ENCODE measurements around the gene DTD1. TPM values are rescaled to one million over a fixed set of nuclear protein-coding genes. Genes with fewer than 3 reads are reported as not detected.

The DTD1 gene
- total RNA-seq, 1 donor from 2014 or later: 23.7 TPM

- no peak for TF ChIP-seq CTCF (IDR thresholded peaks at IDR 0.05; ENCODE audit: unreplicated experiment)
- H3K9me3 Mint-ChIP-seq: peaks cover 4% of the 10 kb centered on the region
- no peaks in the 10 kb centered on the region for H3K27me3 Mint-ChIP-seq (ENCODE audit: low read depth)
- H3K36me3 Mint-ChIP-seq: peaks cover 24% of the 10 kb centered on the region
- peaks cover 14% of the 10 kb centered on the region for H3K4me1 Mint-ChIP-seq
- no peak for DNase-seq (ENCODE audit: low spot score in 2 of 2, unreplicated experiment in 2 of 2)
- H3K27ac Mint-ChIP-seq: no peak overlapping the region
- no peak overlapping the region for H3K4me3 Mint-ChIP-seq
Observed at GRCh38 chr20:18571578-18571977, 16.3 kb upstream of the DTD1 start.

- no peaks in the 10 kb centered on the region for H3K4me1 Mint-ChIP-seq
- DNase-seq (ENCODE audit: low spot score in 2 of 2, unreplicated experiment in 2 of 2): no peak
- H3K4me3 Mint-ChIP-seq: no peak overlapping the region
- no peaks in the 10 kb centered on the region for H3K9me3 Mint-ChIP-seq
- H3K27me3 Mint-ChIP-seq (ENCODE audit: low read depth): no peaks in the 10 kb centered on the region
- no peak overlapping the region for H3K27ac Mint-ChIP-seq
- no peak for TF ChIP-seq CTCF (IDR thresholded peaks at IDR 0.05; ENCODE audit: unreplicated experiment)
- no peaks in the 10 kb centered on the region for H3K36me3 Mint-ChIP-seq
Observed at GRCh38 chr20:18577942-18578341, 9.9 kb upstream of the DTD1 start.

GRCh38 chr20:18578581-18578980 lies 9.3 kb upstream of the DTD1 start:
- H3K4me3 Mint-ChIP-seq: no peak overlapping the region
- no peak overlapping the region for H3K27ac Mint-ChIP-seq
- DNase-seq (ENCODE audit: low spot score in 2 of 2, unreplicated experiment in 2 of 2): no peak
- no peak for TF ChIP-seq CTCF (IDR thresholded peaks at IDR 0.05; ENCODE audit: unreplicated experiment)
- no peaks in the 10 kb centered on the region for H3K9me3 Mint-ChIP-seq
- no peaks in the 10 kb centered on the region for H3K27me3 Mint-ChIP-seq (ENCODE audit: low read depth)
- no peaks in the 10 kb centered on the region for H3K36me3 Mint-ChIP-seq
- no peaks in the 10 kb centered on the region for H3K4me1 Mint-ChIP-seq

- H3K9me3 Mint-ChIP-seq: no peaks in the 10 kb centered on the region
- peaks cover 5% of the 10 kb centered on the region for H3K27me3 Mint-ChIP-seq (ENCODE audit: low read depth)
- no peaks in the 10 kb centered on the region for H3K4me1 Mint-ChIP-seq
- DNase-seq (ENCODE audit: low spot score in 2 of 2, unreplicated experiment in 2 of 2): no peak
- H3K36me3 Mint-ChIP-seq: no peaks in the 10 kb centered on the region
- TF ChIP-seq CTCF (IDR thresholded peaks at IDR 0.05; ENCODE audit: unreplicated experiment): no peak
- H3K27ac Mint-ChIP-seq: no peak overlapping the region
- H3K4me3 Mint-ChIP-seq: no peak overlapping the region
Observed at GRCh38 chr20:18580012-18580411, 7.8 kb upstream of the DTD1 start.

GRCh38 chr20:18585134-18585533 lies 2.7 kb upstream of the DTD1 start:
- Mint-ChIP-seq H3K27me3 (ENCODE audit: low read depth) (peaks cover 5% of the 10 kb centered on the region), H3K36me3 (no peaks in the 10 kb centered on the region), H3K4me3 (no peak overlapping the region), H3K4me1 (peaks cover 11% of the 10 kb centered on the region), H3K9me3 (no peaks in the 10 kb centered on the region), H3K27ac (no peak overlapping the region)
- no peak for TF ChIP-seq CTCF (IDR thresholded peaks at IDR 0.05; ENCODE audit: unreplicated experiment)
- DNase-seq (ENCODE audit: low spot score in 2 of 2, unreplicated experiment in 2 of 2): no peak

GRCh38 chr20:18588574-18588933 lies 700 bp downstream of the DTD1 start:
- Mint-ChIP-seq H3K36me3 (no peaks in the 10 kb centered on the region), H3K27me3 (ENCODE audit: low read depth) (peaks cover 5% of the 10 kb centered on the region), H3K9me3 (no peaks in the 10 kb centered on the region), H3K27ac (peak overlapping the region; percentile 0), H3K4me1 (peaks cover 11% of the 10 kb centered on the region), H3K4me3 (peak overlapping the region; percentile 82)
- no peak for DNase-seq (ENCODE audit: low spot score in 2 of 2, unreplicated experiment in 2 of 2)
- TF ChIP-seq CTCF (IDR thresholded peaks at IDR 0.05; ENCODE audit: unreplicated experiment): no peak

Data from mesothelial cell of epicardium (in vitro differentiated cells).